WI38 (cell line): ENCODE measurements around the gene HOXA10.

ENCODE experiments used
- H3K4me3 ChIP-seq: 2 replicates; pipeline ENCODE4 v1.5.1; 2011; ENCODE audit warnings: low read depth, mild to moderate bottlenecking, control low read depth, low read length
- CTCF ChIP-seq: IDR thresholded peaks from 2 replicates; pipeline ENCODE4 v1.5.1; 2012; ENCODE audit warnings: low read depth, mild to moderate bottlenecking, control low read depth, low read length

Gene HOXA10

DNA sequence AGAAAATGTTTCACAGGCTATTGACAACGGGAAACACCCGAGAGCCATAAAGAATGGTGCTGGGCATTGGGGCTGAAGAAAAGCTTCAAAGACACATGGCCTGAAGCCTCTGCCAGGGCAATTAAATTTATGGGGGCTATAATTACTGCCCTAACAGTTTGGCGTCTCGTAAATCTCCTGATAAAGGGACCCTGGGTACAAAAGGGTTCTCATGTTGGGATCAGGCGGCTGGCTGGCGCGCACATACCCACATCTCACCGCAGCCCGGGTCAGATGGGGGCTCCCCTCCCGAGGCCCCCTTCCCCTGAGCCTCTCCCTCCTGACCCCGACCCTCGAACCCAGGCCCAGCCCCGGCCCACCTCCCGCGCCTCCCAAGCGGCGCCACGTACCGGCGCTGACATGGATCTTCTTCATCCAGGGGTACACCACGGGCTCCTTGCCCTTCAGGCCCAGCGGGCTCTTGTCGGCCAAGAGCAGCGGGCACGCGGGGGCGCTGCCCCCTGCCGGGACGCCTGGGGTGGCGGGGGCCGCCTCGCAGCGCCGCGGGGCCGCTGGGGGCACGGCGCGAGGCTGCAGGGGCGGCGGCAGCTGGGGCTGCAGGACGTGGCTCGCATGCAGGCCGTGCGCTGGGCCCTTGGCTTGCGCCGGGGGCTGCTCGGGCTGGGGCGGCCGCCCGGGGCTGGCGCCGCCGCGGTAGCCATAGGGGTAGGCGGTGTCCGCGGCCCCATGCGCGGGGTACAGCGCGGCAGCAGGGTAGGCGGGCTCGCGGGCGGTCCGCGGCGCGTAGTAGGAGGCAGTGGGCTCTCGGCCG, 44.2 kb downstream of the HOXA10 start:
- TF ChIP-seq CTCF, result no peak
- peak overlapping the region; percentile 63 for H3K4me3 ChIP-seq

DNA sequence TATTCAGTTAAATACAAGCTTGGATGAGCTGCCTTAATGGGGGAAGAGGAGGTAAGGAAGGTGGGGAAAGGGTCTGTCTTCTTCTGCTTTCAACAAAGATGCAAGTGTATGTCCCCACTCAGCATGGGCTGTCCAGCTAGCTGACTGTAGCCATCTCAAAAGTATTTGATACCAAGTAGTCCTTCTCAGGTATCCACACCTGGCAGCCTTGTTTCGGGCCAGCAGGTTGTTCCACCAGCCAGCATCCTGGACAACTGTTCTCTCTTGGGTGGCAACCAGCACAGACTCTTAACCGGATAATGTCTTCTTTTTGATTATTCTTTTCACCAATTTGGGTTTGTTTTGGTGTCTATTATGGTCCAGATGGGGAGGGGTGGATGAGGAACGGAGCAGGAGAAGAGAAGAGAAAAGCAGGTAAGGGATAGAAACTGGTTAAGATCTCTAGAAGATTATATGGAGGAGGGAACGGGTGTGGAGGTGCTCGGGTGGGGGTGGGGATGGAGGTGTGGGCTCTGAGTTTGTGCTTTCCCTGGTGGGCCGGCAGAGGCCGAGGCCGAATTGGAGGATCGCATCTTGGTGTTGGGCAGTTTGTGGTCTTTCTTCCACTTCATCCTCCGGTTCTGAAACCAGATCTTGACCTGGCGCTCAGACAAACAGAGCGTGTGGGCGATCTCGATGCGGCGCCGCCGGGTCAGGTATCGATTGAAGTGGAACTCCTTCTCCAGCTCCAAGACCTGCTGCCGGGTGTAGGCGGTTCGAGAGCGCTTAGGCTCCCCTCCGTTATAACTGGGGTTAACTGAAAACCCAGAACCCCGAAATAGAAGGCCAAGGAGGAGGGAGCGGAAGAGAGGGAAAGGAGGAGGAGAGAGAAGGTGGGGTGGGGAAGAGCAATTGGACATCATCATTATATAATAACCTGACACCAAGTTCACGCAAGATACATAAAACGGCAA, 45.1 kb downstream of the HOXA10 start:
- H3K4me3 ChIP-seq, result peak overlapping the region; percentile 63
- TF ChIP-seq CTCF, result no peak

- TF ChIP-seq CTCF, result no peak
- H3K4me3 ChIP-seq, result no peak overlapping the region
These were observed 46.1 kb downstream of the HOXA10 start for GRCh38 chr7:27128034-27128433.

- no peak for TF ChIP-seq CTCF
- no peak overlapping the region for H3K4me3 ChIP-seq
These were observed 47.4 kb downstream of the HOXA10 start for GRCh38 chr7:27126596-27127327.

DNA sequence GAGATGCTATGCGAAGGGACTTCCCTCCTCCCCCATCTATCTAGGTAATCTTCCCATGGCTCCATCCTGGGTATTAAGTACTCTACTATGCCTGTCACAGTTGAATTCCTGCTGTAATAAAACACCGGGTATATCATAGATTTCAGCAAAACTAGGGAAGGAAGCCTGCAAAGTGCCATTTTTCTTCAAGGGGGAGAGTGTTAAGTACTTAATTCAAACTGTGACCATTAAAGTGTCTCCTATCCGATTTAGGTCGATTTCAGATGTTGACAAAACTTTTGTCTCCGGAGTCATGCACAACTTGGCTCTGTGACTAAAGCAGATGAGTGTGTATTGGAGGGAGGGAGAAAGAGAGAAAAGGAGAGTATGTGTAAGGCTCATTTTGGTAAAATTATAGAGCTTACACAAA, 48.1 kb downstream of the HOXA10 start:
- H3K4me3 ChIP-seq, result no peak overlapping the region
- no peak for TF ChIP-seq CTCF

DNA sequence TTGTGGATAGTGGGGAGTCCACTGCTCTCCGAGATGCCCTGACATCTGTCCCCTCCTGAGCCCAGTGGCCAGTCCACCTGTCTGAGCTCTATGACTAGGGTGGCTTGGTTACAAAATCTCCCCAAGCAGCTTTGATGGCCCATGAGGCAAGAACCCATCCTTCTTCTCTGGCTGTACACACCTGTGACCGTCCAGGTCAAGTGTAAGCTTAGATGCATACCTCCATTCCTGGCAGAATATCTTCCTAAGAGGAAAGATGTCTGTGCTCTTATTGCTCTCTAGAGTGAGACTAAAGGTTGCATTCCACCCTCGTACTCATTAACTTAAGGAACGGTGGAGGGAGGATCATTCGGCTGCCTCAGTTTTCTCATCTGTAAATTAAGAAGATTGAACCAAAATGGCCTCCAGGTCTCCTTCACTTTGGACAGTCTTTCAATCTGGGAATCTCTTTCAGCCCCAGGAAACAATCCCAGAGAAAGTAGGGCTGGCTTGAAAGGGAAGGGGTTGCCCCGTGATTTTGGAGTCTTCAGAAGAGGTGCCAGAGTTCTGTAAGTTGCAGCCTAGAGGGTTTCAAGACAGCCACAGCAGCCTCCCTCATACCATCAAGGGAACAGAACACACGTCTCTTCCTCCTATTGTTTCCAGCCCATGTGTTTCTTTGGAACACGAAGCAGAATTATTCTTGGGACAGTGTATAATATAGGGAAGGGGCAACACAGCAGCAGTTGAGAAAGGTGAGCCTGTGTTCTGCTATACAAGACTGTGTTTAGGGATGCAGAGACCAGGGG, 49.0 kb downstream of the HOXA10 start:
- H3K4me3 ChIP-seq, result no peak overlapping the region

More for the DNA sequence above, 49.0 kb downstream of the HOXA10 start:
- no peak for TF ChIP-seq CTCF
